Liver (tissue), 9 donors: ENCODE data around the gene KRTAP10-3. TPM values are rescaled to one million over a fixed set of nuclear protein-coding genes. Genes with fewer than 3 reads are reported as not detected.

ENCODE experiments used
- DNase-seq: peaks from one replicate; pipeline ENCODE4 v3.0.0-alpha.2; 2017; ENCODE audit warnings: low spot score
- H3K27ac ChIP-seq, 2 donors: one replicate each; pipeline ENCODE4 v1.7.0; 2013; ENCODE audit warnings: inconsistent platforms in 2 of 2, low read length in 2 of 2, control low read depth in 1 of 2, low read depth in 1 of 2, mild to moderate bottlenecking in 1 of 2
- H3K27me3 ChIP-seq, 4 donors: one replicate each; pipeline versions ENCODE4 v1.6.1 to v1.7.0; 2013; ENCODE audit warnings: low read length in 3 of 4, inconsistent platforms in 1 of 4, mild to moderate bottlenecking in 1 of 4, moderate library complexity in 1 of 4; ENCODE audit not compliant: control insufficient read depth in 4 of 4, insufficient read depth in 4 of 4
- H3K36me3 ChIP-seq, 4 donors: one replicate each; pipeline versions ENCODE4 v1.6.1 to v1.7.0; 2013; ENCODE audit warnings: low read length in 3 of 4, mild to moderate bottlenecking in 3 of 4, low read depth in 1 of 4, moderate library complexity in 1 of 4; ENCODE audit not compliant: control insufficient read depth in 4 of 4, insufficient read depth in 3 of 4
- H3K4me1 ChIP-seq, 4 donors: one replicate each; pipeline versions ENCODE4 v1.6.1 to v1.7.0; 2013; ENCODE audit warnings: low read length in 3 of 4, mild to moderate bottlenecking in 3 of 4, moderate library complexity in 1 of 4; ENCODE audit not compliant: control insufficient read depth in 4 of 4, insufficient read depth in 4 of 4
- H3K4me3 ChIP-seq, 3 donors: one replicate each; pipeline versions ENCODE4 v1.6.1 to v1.7.0; 2013; ENCODE audit warnings: low read length in 3 of 3, control low read depth in 1 of 3, low read depth in 1 of 3, mild to moderate bottlenecking in 1 of 3
- H3K9ac ChIP-seq, 2 donors: one replicate each; pipeline ENCODE4 v1.7.0; 2013; ENCODE audit warnings: low read length in 2 of 2, mild to moderate bottlenecking in 2 of 2, moderate library complexity in 2 of 2, control low read depth in 1 of 2, low read depth in 1 of 2
- H3K9me3 ChIP-seq, 4 donors: one replicate each; pipeline versions ENCODE4 v1.6.1 to v1.7.0; 2013; ENCODE audit warnings: low read length in 3 of 4; ENCODE audit not compliant: control insufficient read depth in 4 of 4
- ATF3 ChIP-seq: IDR thresholded peaks from 2 replicates; pipeline ENCODE4 v1.6.1; 2016; ENCODE audit warnings: antibody characterized with exemption
- CTCF ChIP-seq: fragments of 150-350 bp; IDR thresholded peaks from 2 replicates; pipeline ENCODE4 v1.5.1; 2017; ENCODE audit warnings: improper control_type of control experiment, low read depth, low read length; ENCODE audit not compliant: missing input control
- FOXA1 ChIP-seq: IDR thresholded peaks from 2 replicates; pipeline ENCODE4 v1.6.1; 2016; ENCODE audit warnings: antibody characterized with exemption
- FOXA2 ChIP-seq: IDR thresholded peaks from 2 replicates; pipeline ENCODE4 v1.6.1; 2016; ENCODE audit warnings: antibody characterized with exemption
- GABPA ChIP-seq, 2 donors: IDR thresholded peaks in 1 of 2; conservative IDR thresholded peaks in 1 of 2; 2 replicates each; pipeline ENCODE4 v1.6.1; 2016; ENCODE audit warnings: antibody characterized with exemption in 2 of 2, mild to moderate bottlenecking in 1 of 2, moderate library complexity in 1 of 2
- HNF4A ChIP-seq, 2 donors: conservative IDR thresholded peaks; 2 replicates each; pipeline ENCODE4 v1.6.1; 2016; ENCODE audit warnings: antibody characterized with exemption in 2 of 2, mild to moderate bottlenecking in 2 of 2
- HNF4G ChIP-seq: IDR thresholded peaks from 2 replicates; pipeline ENCODE4 v1.6.1; 2016; ENCODE audit warnings: antibody characterized with exemption
- JUND ChIP-seq, 2 donors: IDR thresholded peaks; 2 replicates each; pipeline ENCODE4 v1.6.1; 2016; ENCODE audit warnings: antibody characterized with exemption in 2 of 2
- MAX ChIP-seq: IDR thresholded peaks from 2 replicates; pipeline ENCODE4 v1.6.1; 2016; ENCODE audit warnings: antibody characterized with exemption
- NR2F2 ChIP-seq: IDR thresholded peaks from 2 replicates; pipeline ENCODE4 v1.6.1; 2016; ENCODE audit warnings: antibody characterized with exemption
- RAD21 ChIP-seq, 2 donors: IDR thresholded peaks; 2 replicates each; pipeline ENCODE4 v1.6.1; 2016; ENCODE audit warnings: antibody characterized with exemption in 2 of 2, mild to moderate bottlenecking in 2 of 2
- REST ChIP-seq: IDR thresholded peaks from 2 replicates; pipeline ENCODE4 v1.6.1; 2016; ENCODE audit warnings: antibody characterized with exemption, mild to moderate bottlenecking
- RXRA ChIP-seq, 2 donors: IDR thresholded peaks; 2 replicates each; pipeline ENCODE4 v1.6.1; 2017 to 2018; ENCODE audit warnings: antibody characterized with exemption in 2 of 2, mild to moderate bottlenecking in 1 of 2
- SP1 ChIP-seq: IDR thresholded peaks from 2 replicates; pipeline ENCODE4 v1.6.1; 2018; ENCODE audit warnings: antibody characterized with exemption, mild to moderate bottlenecking
- TAF1 ChIP-seq: conservative IDR thresholded peaks from 2 replicates; pipeline ENCODE4 v1.6.1; 2016; ENCODE audit warnings: antibody characterized with exemption, mild to moderate bottlenecking
- ZBTB33 ChIP-seq: IDR thresholded peaks from 2 replicates; pipeline ENCODE4 v1.6.1; 2016; ENCODE audit warnings: antibody characterized with exemption
- WGBS: extraction: QIAGEN DNeasy Blood & Tissue Kit; methylation state at CpG from one replicate; pipeline ENCODE4 v1.1.7; 2013; 5-methylcytosine and 5-hydroxymethylcytosine counted together
- polyA plus RNA-seq, 2 donors: library from polyadenylated mRNA; stranded (reverse) in 1 of 2; unstranded in 1 of 2; fragments of 200-250 nt in 1 of 2; fragments of >200 nt in 1 of 2; fragmentation: Nextera tagmentation in 1 of 2; extraction: Ambion mirVana in 1 of 2; gene quantifications; one replicate each; pipeline versions ENCODE4 v1.2.1 to v1.2.3, GENCODE V29; 2013 to 2015
- total RNA-seq, 2 donors: library from RNA; depleted of rRNA; stranded (reverse); fragments of >200 nt; gene quantifications; one replicate each; pipeline ENCODE4 v1.2.3, GENCODE V29; 2014
- donor health status: healthy.
- donor health status: healthy.
- donor health status: healthy.
- donor health status: healthy.
- donor health status: healthy.

KRTAP10-3 gene
- total and polyA plus RNA-seq, 4 donors: not detected

GRCh38 chr21:44521301-44521927 is 37.2 kb downstream of the KRTAP10-3 start:
- WGBS: 89% methylated on average over 22 of the region's 22 CpGs

More at GRCh38 chr21:44521301-44521927, 37.2 kb downstream of the KRTAP10-3 start:
- no peaks in the 10 kb centered on the region for H3K9me3 ChIP-seq
- H3K4me1 ChIP-seq: peaks cover 0 to 7% (median 3%) of the 10 kb centered on the region in 4 donors
- H3K9ac ChIP-seq: no peak overlapping the region
- no peaks in the 10 kb centered on the region for H3K27me3 ChIP-seq
- no peak for DNase-seq
- H3K36me3 ChIP-seq: no peaks in the 10 kb centered on the region
- no peak overlapping the region for H3K27ac ChIP-seq
- no peak overlapping the region for H3K4me3 ChIP-seq
- TF ChIP-seq MAX (no peak), REST (no peak), RAD21 (IDR thresholded peaks at IDR 0.05) (no peak), FOXA2 (no peak), ZBTB33 (no peak), CTCF (no peak), JUND (IDR thresholded peaks at IDR 0.05) (no peak), HNF4G (no peak), SP1 (no peak), FOXA1 (no peak), GABPA (IDR thresholded peaks at IDR 0.05 in 1 of 2, conservative IDR thresholded peaks at IDR 0.05 in 1 of 2) (no peak), NR2F2 (no peak), HNF4A (conservative IDR thresholded peaks at IDR 0.05) (no peak), TAF1 (no peak), ATF3 (no peak), RXRA (IDR thresholded peaks at IDR 0.05) (no peak)
